ENCODE results near the gene IQGAP2. TPM values are rescaled to one million over a fixed set of nuclear protein-coding genes. Genes with fewer than 3 reads are reported as not detected.

Gene IQGAP2
- total and polyA plus RNA-seq, 3 donors from 2014 or later, result 33.5 to 78.6 (median 60.2) TPM

- H3K4me1 ChIP-seq, result no peaks in the 10 kb centered on the region
- intact Hi-C loops (cut with DNase I; ENCODE audit: low total_unique reads), result no loop called here
- no peak overlapping the region for H3K27ac ChIP-seq
- TF ChIP-seq CTCF (IDR thresholded peaks at IDR 0.05), result no peak
- TF ChIP-seq POLR2A (IDR thresholded peaks at IDR 0.05), result no peak
- no peak for DNase-seq
- H3K9me3 ChIP-seq, result no peaks in the 10 kb centered on the region
- H3K36me3 ChIP-seq (ENCODE audit: low read depth, missing control alignments), result no peaks in the 10 kb centered on the region
- H3K27me3 ChIP-seq, result no peaks in the 10 kb centered on the region
- whole genome bisulfite sequencing, 2 donors, result 67 to 82% methylated on average over 1 of the region's 1 CpG
- no peak overlapping the region for H3K4me3 ChIP-seq
These were observed 16.7 kb downstream of the IQGAP2 start for GRCh38 chr5:76419597-76420298.

GRCh38 chr5:76422227-76422626, 19.1 kb downstream of the IQGAP2 start:
- WGBS, 2 donors, result 62 to 66% methylated on average over 4 of the region's 4 CpGs
- Histone ChIP-seq H3K4me1 (no peaks in the 10 kb centered on the region), H3K4me3 (no peak overlapping the region), H3K9me3 (no peaks in the 10 kb centered on the region), H3K27me3 (no peaks in the 10 kb centered on the region), H3K36me3 (ENCODE audit: low read depth, missing control alignments) (no peaks in the 10 kb centered on the region), H3K27ac (no peak overlapping the region)
- TF ChIP-seq POLR2A (IDR thresholded peaks at IDR 0.05), result no peak
- no peak for TF ChIP-seq CTCF (IDR thresholded peaks at IDR 0.05)
- no peak for DNase-seq
- intact Hi-C loops (cut with DNase I; ENCODE audit: low total_unique reads), result no loop called here

- no peak overlapping the region for H3K27ac ChIP-seq
- H3K27me3 ChIP-seq, result no peaks in the 10 kb centered on the region
- intact Hi-C loops (cut with DNase I; ENCODE audit: low total_unique reads), result no loop called here
- H3K4me3 ChIP-seq, result no peak overlapping the region
- no peaks in the 10 kb centered on the region for H3K36me3 ChIP-seq (ENCODE audit: low read depth, missing control alignments)
- no peak for DNase-seq
- 92 to 93% methylated on average over 3 of the region's 3 CpGs for WGBS, 2 donors
- H3K4me1 ChIP-seq, result no peaks in the 10 kb centered on the region
- no peaks in the 10 kb centered on the region for H3K9me3 ChIP-seq
- TF ChIP-seq POLR2A (IDR thresholded peaks at IDR 0.05), result no peak
- TF ChIP-seq CTCF (IDR thresholded peaks at IDR 0.05), result no peak
These were observed 19.7 kb downstream of the IQGAP2 start for GRCh38 chr5:76422742-76423141.

GRCh38 chr5:76425146-76425545, 22.1 kb downstream of the IQGAP2 start:
- H3K36me3 ChIP-seq (ENCODE audit: low read depth, missing control alignments), result no peaks in the 10 kb centered on the region
- no peak overlapping the region for H3K4me3 ChIP-seq
- H3K4me1 ChIP-seq, result no peaks in the 10 kb centered on the region
- no peak overlapping the region for H3K27ac ChIP-seq
- H3K27me3 ChIP-seq, result no peaks in the 10 kb centered on the region
- H3K9me3 ChIP-seq, result no peaks in the 10 kb centered on the region
- WGBS, 2 donors, result 56 to 57% methylated on average over 4 of the region's 4 CpGs
- intact Hi-C loops (cut with DNase I; ENCODE audit: low total_unique reads), result no loop called here
- no peak for DNase-seq
- TF ChIP-seq CTCF (IDR thresholded peaks at IDR 0.05) (no peak), POLR2A (IDR thresholded peaks at IDR 0.05) (no peak)

Data from testis (tissue), 3 donors.